HG03521 (cell line): ENCODE data around the gene LMLN.
"Not testable (repeated sequence)": the region's sequence is repeated elsewhere in the genome, so short reads cannot be mapped to it uniquely, and the experiment has no call there.

Experiments
- ATAC-seq: cut with Tn5 transposase; IDR thresholded peaks from one replicate; pipeline ENCODE4 v1.9.1; 2021; ENCODE audit warnings: mild to moderate bottlenecking, moderate library complexity; ENCODE audit not compliant: unreplicated experiment

Gene LMLN

GRCh38 chr3:197959891-197960693, at the start of gene LMLN:
Gene LMLN, plus strand, starts transcription at chr3:197960217. Its CDS starts 29 bp downstream, at chr3:197960246.
- peak; percentile 98 for ATAC-seq

GRCh38 chr3:197912741-197913476, 47.1 kb upstream of the LMLN start:
- no peak for ATAC-seq

DNA sequence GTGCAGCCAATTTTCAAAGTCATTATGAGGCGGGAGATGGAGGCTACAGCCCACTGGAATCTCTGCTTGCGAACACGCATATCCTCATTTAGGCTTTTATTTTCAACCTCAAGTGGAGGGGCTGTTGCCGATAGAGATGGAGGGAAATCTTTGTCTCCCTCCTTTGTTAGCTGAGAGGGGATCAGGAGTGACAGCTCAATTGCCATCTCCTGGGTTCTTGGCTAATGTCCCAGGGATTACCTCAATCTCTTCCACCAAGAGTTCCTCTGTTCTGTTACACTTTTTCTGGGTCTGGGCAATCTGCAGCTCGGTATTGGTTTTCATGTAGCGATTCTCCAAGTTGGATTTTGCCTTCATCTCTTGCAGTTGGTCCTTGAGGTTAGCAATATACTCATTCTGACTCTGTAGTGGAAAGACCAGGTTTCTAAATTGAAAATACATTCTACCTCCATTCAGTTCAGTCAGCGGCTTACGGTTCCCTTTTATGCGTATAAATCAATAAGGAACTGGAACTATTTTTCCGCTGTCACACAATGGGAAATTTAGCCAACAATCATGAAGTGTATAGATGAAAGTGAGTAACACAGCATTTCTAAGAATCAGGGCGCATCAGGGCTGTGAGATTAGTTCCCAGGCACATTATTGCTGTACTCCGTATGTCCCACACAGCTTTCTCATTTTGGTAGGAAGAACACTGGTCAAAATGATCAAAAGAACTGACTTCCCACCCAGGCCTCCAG, 46.2 kb upstream of the LMLN start:
- ATAC-seq: no peak

DNA sequence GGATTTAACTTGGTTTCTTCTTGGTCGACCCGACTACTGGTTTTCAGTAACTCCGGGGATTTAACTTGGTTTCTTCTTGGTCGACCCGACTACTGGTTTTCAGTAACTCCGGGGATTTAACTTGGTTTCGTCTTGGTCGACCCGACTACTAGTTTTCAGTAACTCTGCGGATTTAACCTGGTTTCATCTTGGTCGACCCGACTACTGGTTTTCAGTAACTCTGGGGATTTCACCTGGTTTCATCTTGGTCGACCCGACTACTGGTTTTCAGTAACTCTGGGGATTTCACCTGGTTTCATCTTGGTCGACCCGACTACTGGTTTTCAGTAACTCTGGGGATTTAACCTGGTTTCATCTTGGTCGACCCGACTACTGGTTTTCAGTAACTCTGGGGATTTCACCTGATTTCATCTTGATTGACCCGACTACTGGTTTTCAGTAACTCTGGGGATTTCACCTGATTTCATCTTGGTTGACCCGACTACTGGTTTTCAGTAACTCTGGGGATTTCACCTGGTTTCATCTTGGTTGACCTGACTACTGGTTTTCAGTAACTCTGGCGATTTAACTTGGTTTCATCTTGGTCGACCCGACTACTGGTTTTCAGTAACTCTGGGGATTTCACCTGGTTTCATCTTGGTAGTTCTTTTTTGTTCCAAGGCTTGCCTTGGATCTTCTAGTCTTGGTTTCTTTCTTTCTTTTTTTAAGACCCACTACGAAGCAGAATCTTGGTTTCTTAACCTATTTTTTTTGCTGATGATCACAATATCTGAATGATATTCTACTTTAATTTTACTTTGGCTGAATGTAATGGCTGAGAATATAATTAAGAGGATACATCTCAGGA, 38.4 kb upstream of the LMLN start:
- not testable (repeated sequence) for ATAC-seq

DNA sequence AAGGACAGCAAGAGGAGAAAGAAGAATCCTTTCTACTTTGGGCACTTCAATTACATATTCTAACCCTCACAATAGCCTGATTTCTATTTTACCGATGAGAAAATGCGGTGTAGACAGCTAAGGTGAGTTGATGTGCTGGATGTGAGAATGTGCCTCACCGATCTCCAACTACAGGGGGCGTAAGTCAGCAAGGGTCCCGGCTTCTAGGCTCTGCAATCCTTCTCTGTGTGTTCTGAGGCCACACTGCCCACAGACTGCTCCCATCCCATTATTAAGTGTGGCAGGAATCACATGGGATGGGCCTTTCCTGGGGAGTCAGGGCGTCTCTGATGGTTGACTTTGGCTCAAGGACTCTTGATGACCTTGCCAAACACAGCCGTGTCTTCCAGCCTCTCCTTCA, 33.6 kb upstream of the LMLN start:
- ATAC-seq: no peak

- ATAC-seq: not testable (repeated sequence)
Measured at GRCh38 chr3:197927578-197927977, 32.4 kb upstream of the LMLN start.

DNA sequence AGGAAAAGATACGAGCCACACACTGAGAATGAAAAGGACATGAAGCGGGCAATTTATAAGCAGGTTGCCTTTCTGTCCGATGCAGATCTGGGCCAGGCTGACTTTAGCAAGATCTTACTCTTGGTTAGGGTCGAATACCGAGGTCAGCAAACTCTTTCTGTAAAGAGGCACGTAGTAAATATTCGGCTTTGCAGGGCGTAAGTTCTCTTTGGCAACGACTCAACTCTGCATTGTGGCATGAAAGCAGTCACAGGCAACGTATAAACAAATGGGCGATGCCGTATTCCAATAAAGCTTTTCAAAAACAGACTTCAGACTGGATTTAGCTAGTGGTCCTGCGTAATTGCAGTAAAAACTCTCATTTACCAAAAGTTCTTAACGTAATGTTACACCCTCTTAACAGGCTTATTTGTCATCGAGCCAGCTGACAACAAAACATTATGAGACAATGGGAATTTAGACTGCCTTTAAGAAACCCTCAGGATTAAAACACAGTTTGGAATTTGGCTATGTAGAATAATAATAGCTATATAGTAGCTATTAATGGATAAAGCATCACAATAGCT, 23.1 kb upstream of the LMLN start:
- no peak for ATAC-seq

GRCh38 chr3:197940745-197941384, 19.2 kb upstream of the LMLN start:
- no peak for ATAC-seq

DNA sequence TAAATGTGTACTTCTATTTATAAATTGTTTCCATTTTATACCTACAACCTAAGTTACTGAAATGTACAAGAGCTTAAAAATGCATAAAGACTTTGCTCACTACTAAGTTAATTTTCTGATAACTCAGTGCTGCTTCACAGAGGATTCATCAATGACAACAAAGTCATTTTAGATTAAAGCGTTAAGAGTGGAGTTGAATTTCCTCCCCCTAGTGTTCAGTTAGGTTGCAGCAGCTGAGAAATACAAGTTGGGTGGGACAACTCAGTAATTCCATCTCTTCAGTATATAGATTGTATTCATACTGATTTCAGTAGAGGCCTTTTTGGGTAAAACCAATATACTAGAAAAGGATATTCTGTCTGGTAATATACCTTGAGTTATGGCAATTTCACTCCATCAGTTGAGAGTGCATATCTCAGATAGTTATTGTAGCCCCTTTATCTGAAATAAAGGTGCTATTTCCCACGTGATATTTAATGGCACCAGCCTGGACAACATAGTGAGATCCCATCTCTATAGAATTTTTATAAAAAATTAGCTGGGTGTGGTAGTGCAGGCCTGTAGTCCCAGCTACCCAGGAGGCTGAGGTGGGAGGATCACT, 17.0 kb upstream of the LMLN start:
- ATAC-seq: no peak

DNA sequence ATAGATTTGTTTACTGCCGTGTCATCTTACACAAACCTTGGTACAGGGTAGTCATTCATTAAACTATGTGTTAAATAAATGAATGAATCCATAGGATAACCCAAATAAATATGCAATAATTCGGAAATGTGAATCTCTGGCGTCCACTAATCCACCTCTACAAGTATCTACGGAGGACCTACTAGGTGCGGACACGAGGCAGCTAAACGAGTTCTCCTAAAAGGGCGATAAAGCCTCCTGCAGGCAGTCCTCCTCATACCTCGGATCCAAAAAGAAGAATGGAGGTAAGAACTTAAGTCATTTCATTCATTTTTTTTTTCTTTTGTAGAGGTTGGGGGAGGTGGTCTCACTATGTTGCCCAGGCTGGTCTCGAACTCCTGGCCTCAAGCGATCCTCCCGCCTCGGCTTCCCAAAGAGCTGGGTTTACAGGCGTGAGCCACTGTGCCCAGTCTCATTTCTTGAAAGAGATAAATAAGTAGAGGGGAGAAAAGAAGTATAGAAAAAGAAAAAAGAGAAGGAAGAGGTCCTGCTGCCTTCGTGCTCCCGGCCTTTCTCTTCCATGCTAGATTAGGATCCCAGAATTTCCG, 10.7 kb upstream of the LMLN start:
- no peak for ATAC-seq

DNA sequence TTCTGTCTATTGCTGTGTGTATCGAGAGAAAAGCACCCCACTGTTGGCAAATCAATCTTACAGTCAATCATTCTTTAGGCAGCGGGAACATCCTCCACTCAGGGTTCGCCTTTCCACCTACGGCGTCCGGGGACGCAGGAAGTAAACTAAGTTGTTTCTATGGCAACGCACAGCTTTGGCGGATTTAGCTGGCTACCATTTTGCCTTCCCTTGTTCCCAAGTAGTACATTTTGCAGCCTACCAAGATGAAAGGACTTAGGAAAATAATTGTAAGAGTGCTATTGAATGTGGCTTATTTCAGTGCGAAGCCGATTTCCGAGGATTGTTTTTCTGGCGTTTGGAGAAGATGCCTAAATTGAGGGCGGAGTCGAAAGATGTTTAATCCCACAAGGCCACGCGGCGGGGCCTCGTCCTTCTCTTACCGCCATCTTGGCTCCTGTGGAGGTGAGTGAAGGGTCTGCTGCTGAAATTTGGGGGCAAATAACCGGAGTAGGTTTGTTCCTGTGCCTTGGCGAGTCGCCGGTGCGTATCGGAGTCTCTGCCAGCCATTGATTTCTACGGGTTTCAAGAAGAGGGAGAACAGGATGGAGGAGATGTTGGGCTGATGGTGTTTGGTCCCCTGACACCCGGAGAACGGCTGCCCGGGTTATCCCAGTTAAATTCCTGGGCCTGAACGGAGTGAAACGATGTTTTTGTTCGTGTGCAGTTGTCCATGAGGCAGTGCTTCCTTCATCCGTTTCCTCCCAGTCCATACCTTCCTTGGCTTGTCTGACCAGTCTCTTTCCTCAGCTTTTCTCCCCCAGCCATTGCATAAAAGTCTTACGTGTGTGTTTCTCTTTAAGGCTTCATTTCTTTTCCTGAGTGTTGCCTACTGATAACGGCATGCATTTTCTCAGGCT, 10.0 kb upstream of the LMLN start, which contains the start of gene RPL35A:
TSS of gene RPL35A (plus strand) at position 413 of the 899 bp plus-strand sequence. CDS start 778 bp downstream, outside the sequence.
- ATAC-seq: peak; percentile 90

- ATAC-seq: no peak
Measured at GRCh38 chr3:197950677-197951061, 9.3 kb upstream of the LMLN start.

DNA sequence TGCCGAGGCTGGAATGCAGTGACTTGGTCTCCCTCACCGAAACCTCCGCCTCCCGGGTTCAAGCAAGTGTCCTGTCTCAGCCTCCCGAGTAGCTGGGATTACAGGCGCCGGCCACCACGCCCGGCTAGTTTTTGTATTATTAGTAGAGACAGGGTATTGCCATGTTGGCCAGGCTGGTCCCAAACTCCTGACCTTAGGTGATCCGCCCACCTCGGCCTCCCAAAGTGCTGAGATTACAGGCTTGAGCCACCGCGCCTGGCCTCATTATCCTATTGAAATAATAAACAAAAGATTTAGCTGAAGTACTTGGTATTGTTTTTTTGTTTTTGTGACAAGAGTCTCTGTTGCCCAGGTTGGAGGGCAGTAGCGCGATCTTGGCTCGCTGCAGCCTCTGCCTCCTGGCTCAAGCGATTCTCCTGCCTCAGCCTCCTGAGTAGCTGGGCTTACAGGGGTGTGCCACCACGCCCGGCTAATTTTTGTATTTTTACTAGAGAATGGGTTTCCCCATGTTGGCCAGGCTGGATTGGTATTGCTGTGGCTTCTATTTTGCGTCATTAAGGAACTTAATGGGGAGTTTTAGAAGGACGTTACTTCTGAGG, 8.5 kb upstream of the LMLN start:
- no peak for ATAC-seq

- ATAC-seq: no peak
Measured at GRCh38 chr3:197952440-197952839, 7.6 kb upstream of the LMLN start.

- no peak for ATAC-seq
Measured at GRCh38 chr3:197953325-197953724, 6.7 kb upstream of the LMLN start.

DNA sequence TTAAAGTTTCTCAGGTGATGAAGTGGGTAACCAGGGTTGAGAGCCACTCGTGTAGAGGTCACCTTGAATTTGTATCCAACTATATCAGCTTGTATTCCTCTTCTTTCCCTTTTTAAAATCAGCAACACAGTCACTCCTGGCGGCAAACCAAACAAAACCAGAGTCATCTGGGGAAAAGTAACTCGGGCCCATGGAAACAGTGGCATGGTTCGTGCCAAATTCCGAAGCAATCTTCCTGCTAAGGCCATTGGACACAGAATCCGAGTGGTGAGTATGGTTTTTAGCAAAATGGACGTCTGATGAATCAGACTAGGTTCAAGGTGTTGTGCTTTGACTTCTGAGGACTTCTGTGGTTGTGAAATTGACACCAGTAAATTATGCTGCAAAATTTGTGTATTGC, 6.1 kb upstream of the LMLN start:
- no peak for ATAC-seq

- ATAC-seq: no peak
Measured at GRCh38 chr3:197955892-197956477, 4.0 kb upstream of the LMLN start.
